ENCODE results near the gene MMP24.
A peak's percentile ranks its signal among the peaks of the same experiment; 100 is the strongest.

Gene MMP24

GRCh38 chr20:35293303-35294292 lies 67.1 kb downstream of the MMP24 start:
- DNase-seq (ENCODE audit: low read depth, low spot score) = no peak

GRCh38 chr20:35294293-35294685 lies 67.8 kb downstream of the MMP24 start:
- no peak for DNase-seq (ENCODE audit: low read depth, low spot score)

GRCh38 chr20:35295058-35295457 lies 68.6 kb downstream of the MMP24 start:
- DNase-seq (ENCODE audit: low read depth, low spot score) = no peak

GRCh38 chr20:35295674-35296073 lies 69.2 kb downstream of the MMP24 start:
- no peak for DNase-seq (ENCODE audit: low read depth, low spot score)

- no peak for DNase-seq (ENCODE audit: low read depth, low spot score)
Observed at GRCh38 chr20:35296101-35296554, 69.6 kb downstream of the MMP24 start.

GRCh38 chr20:35297155-35297554 lies 70.7 kb downstream of the MMP24 start:
- no peak for DNase-seq (ENCODE audit: low read depth, low spot score)

GRCh38 chr20:35297740-35298139 lies 71.2 kb downstream of the MMP24 start:
- no peak for DNase-seq (ENCODE audit: low read depth, low spot score)

- no peak for DNase-seq (ENCODE audit: low read depth, low spot score)
Observed at GRCh38 chr20:35298264-35298663, 71.8 kb downstream of the MMP24 start.

GRCh38 chr20:35299780-35300179 lies 73.3 kb downstream of the MMP24 start:
- no peak for DNase-seq (ENCODE audit: low read depth, low spot score)

GRCh38 chr20:35300469-35301262 lies 74.2 kb downstream of the MMP24 start:
- DNase-seq (ENCODE audit: low read depth, low spot score) = no peak

- DNase-seq (ENCODE audit: low read depth, low spot score) = no peak
Observed at GRCh38 chr20:35301426-35301825, 74.9 kb downstream of the MMP24 start.

GRCh38 chr20:35302421-35303335 lies 76.2 kb downstream of the MMP24 start:
- DNase-seq (ENCODE audit: low read depth, low spot score) = no peak

- DNase-seq (ENCODE audit: low read depth, low spot score) = no peak
Observed at GRCh38 chr20:35303382-35303734, 76.9 kb downstream of the MMP24 start.

GRCh38 chr20:35303735-35304491 lies 77.4 kb downstream of the MMP24 start:
- DNase-seq (ENCODE audit: low read depth, low spot score) = peak; percentile 69

- no peak for DNase-seq (ENCODE audit: low read depth, low spot score)
Observed at GRCh38 chr20:35304956-35305355, 78.5 kb downstream of the MMP24 start.

- peak; percentile 31 for DNase-seq (ENCODE audit: low read depth, low spot score)
Observed at GRCh38 chr20:35305682-35306556, 79.4 kb downstream of the MMP24 start.

GRCh38 chr20:35306931-35307517 lies 80.5 kb downstream of the MMP24 start:
- no peak for DNase-seq (ENCODE audit: low read depth, low spot score)

- DNase-seq (ENCODE audit: low read depth, low spot score) = no peak
Observed at GRCh38 chr20:35307666-35308653, 81.5 kb downstream of the MMP24 start.
